ENCODE results near the gene IFT22.
"Not testable (repeated sequence)": the region's sequence is repeated elsewhere in the genome, so short reads cannot be mapped to it uniquely, and the experiment has no call there.

Gene IFT22

GRCh38 chr7:101321491-101322401, at the start of gene IFT22:
TSS of gene IFT22 (minus strand) at chr7:101321812. CDS start at chr7:101321709, 103 bp downstream.
- peak; percentile 94 for DNase-seq (ENCODE audit: low read depth)

- DNase-seq (ENCODE audit: low read depth), result no peak
Observed at GRCh38 chr7:101370836-101371235, 49.2 kb upstream of the IFT22 start.

GRCh38 chr7:101368422-101369165, 47.0 kb upstream of the IFT22 start:
- DNase-seq (ENCODE audit: low read depth), result no peak

- DNase-seq (ENCODE audit: low read depth), result no peak
Observed at GRCh38 chr7:101367676-101368075, 46.1 kb upstream of the IFT22 start.

- DNase-seq (ENCODE audit: low read depth), result no peak
Observed at GRCh38 chr7:101365956-101366355, 44.3 kb upstream of the IFT22 start.

DNA sequence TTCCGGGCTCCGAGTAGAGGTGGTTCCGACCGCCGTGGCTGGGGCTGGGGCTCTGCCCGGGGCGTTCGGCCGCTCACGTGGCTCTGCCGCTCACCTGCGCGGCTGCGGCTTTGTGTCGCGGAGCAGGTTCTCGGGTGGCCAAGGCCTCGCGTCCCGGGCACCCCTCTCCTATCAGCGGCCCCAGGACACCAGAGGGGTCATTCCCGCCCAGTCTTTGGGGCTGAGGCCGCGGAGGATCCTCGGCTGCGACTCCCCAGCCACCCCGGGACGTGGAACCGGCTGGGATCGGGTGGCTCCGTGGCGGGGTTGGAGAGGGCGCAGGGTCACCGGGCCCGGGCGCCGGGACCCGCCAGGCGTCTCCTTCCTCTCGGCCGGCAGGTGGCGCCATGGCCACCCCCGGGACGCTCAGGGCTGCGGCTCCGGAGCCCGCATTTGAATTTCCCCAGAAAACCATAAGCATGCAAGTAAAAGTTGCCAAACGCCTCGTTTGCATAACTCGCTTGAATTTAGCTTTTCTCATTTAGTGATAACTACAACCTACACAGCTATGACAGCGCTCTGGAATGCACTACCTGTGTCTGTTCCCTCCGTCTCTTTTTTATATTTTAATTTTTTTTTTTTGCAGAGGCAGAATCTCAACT, 42.2 kb upstream of the IFT22 start:
- DNase-seq (ENCODE audit: low read depth), result peak; percentile 70

DNA sequence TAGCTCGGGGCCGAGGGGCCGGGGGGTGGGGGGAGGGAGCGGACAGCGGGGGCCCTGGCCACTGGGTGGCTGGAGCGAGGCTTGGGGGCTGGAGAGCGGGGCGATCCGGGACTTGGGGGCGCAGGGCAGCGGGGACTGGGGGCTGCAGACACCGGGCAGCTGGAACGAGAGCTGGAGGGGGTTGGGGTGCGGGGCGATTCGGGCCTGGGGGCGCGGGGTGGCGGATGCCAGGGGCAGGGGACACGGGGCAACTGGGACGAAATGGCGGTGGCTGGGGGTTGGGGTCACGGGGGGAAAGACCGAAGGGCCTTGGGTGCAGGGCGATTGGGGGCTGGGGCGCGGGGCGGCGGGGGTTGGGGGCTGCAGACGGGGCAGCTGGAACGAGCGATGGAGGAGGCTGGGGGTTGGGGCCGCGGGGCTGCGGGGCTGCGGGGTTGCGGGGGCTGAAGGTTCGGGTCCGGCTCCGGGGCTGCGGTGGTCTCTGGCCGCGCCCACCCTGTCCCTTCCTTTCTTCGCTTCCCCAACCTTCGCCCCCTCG, 41.7 kb upstream of the IFT22 start:
- no peak for DNase-seq (ENCODE audit: low read depth)

GRCh38 chr7:101362334-101363195, 41.0 kb upstream of the IFT22 start, which contains the start of gene COL26A1:
TSS of gene COL26A1 (plus strand) at chr7:101362875. CDS start at chr7:101363033, 158 bp downstream.
- DNase-seq (ENCODE audit: low read depth), result peak; percentile 40

GRCh38 chr7:101357433-101357832, 35.8 kb upstream of the IFT22 start:
- peak; percentile 7 for DNase-seq (ENCODE audit: low read depth)

GRCh38 chr7:101352920-101353308, 31.3 kb upstream of the IFT22 start:
- no peak for DNase-seq (ENCODE audit: low read depth)

DNA sequence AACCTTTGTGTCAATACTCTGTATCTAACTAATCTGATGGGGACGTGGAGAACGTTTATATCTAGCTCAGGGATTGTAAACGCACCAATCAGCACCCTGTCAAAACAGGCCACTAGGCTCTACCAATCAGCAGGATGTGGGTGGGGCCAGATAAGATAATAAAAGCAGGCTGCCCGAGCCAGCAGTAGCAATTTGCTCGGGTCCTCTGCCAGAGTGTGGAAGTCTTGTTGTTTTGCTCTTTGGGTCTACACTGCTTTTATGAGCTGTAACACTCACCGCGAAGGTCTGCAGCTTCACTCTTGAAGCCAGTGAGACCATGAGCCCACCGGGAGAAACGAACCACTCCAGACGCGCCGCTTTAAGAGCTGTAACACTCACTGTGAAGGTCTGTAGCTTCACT, 27.7 kb upstream of the IFT22 start:
- DNase-seq (ENCODE audit: low read depth), result not testable (repeated sequence)

- not testable (repeated sequence) for DNase-seq (ENCODE audit: low read depth)
Observed at GRCh38 chr7:101348456-101349067, 26.9 kb upstream of the IFT22 start.

GRCh38 chr7:101347477-101347876, 25.9 kb upstream of the IFT22 start:
- DNase-seq (ENCODE audit: low read depth), result no peak

- DNase-seq (ENCODE audit: low read depth), result no peak
Observed at GRCh38 chr7:101342892-101343291, 21.3 kb upstream of the IFT22 start.

- no peak for DNase-seq (ENCODE audit: low read depth)
Observed at GRCh38 chr7:101340379-101340778, 18.8 kb upstream of the IFT22 start.

GRCh38 chr7:101333912-101334311, 12.3 kb upstream of the IFT22 start:
- DNase-seq (ENCODE audit: low read depth), result no peak

DNA sequence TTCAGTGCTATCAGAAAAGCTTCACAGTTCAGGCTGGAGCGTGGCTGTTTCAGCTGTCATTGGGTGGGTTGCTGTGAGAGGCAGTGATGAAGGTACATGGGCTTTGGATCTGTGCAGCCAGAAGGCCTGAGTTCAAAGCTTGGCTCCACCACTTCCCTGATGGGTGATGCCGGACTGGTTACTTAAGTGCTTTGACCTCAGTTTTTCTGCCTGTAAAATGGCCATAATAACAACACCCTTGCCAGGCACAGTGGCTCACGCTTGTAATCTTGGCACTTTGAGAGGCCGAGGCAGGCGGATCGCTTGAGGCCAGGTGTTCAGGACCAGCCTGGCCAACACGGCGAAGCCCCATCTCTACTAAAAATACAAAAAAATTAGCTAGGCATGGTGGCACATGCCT, 10.4 kb upstream of the IFT22 start:
- no peak for DNase-seq (ENCODE audit: low read depth)

DNA sequence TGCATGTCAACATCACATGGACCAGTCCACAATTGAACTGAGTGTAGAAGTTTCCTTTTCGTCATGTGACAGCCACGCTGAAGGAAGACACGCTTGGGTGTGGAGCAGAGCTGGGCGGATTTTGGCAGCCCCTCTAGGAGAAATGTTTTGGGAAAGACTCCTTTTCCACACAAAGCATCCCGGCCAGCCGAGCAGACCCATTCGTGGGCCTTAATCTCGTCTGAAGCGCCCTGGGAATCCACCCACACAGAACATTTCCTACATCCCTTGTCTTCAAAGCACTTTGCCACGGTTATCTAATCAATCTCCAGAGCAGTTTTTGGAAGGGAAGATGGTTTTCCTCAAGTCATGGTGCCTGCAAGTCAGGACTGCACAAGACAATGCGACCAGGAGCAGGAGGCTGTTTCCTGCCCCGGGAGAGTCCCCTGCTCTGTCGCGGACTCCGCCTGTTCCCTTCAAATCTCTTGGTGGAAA, 8.4 kb upstream of the IFT22 start:
- no peak for DNase-seq (ENCODE audit: low read depth)

DNA sequence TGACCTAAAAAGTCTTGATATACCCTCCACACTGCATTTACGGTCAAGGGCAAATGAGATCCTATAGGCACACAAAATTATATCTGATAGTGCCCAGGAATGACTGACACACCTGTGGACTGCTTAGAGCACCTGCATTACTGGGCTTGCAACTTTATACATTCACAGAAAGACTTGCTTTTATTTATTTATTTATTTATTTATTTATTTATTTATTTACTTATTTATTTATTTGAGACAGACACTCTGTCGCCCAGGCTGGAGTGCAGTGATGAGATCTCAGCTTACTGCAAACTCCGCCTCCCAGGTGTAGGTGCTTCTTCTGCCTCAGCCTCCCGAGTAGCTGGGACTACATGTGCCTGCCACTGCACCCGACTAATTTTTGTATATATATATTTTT, 6.5 kb upstream of the IFT22 start:
- DNase-seq (ENCODE audit: low read depth), result no peak

GRCh38 chr7:101319401-101319800, 2.2 kb downstream of the IFT22 start:
- DNase-seq (ENCODE audit: low read depth), result no peak

GRCh38 chr7:101315336-101315735, 6.3 kb downstream of the IFT22 start:
- peak; percentile 52 for DNase-seq (ENCODE audit: low read depth)

Data from EH (cell line).